HG03159 (cell line): Measurements from ENCODE around the gene TNFSF11.

Experiments used
- ATAC-seq: cut with Tn5 transposase; IDR thresholded peaks from one replicate; pipeline ENCODE4 v1.9.1; 2021; ENCODE audit warnings: mild to moderate bottlenecking, moderate library complexity; ENCODE audit not compliant: unreplicated experiment

The TNFSF11 gene, protein sequence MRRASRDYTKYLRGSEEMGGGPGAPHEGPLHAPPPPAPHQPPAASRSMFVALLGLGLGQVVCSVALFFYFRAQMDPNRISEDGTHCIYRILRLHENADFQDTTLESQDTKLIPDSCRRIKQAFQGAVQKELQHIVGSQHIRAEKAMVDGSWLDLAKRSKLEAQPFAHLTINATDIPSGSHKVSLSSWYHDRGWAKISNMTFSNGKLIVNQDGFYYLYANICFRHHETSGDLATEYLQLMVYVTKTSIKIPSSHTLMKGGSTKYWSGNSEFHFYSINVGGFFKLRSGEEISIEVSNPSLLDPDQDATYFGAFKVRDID

DNA sequence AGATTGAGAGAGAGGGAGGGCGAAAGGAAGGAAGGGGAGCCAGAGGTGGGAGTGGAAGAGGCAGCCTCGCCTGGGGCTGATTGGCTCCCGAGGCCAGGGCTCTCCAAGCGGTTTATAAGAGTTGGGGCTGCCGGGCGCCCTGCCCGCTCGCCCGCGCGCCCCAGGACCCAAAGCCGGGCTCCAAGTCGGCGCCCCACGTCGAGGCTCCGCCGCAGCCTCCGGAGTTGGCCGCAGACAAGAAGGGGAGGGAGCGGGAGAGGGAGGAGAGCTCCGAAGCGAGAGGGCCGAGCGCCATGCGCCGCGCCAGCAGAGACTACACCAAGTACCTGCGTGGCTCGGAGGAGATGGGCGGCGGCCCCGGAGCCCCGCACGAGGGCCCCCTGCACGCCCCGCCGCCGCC lies at the start of gene TNFSF11:
Gene TNFSF11 (plus strand): TSS at position 142 of the 400 bp plus-strand sequence. CDS start 152 bp downstream, at position 294.
- ATAC-seq = peak; percentile 35

DNA sequence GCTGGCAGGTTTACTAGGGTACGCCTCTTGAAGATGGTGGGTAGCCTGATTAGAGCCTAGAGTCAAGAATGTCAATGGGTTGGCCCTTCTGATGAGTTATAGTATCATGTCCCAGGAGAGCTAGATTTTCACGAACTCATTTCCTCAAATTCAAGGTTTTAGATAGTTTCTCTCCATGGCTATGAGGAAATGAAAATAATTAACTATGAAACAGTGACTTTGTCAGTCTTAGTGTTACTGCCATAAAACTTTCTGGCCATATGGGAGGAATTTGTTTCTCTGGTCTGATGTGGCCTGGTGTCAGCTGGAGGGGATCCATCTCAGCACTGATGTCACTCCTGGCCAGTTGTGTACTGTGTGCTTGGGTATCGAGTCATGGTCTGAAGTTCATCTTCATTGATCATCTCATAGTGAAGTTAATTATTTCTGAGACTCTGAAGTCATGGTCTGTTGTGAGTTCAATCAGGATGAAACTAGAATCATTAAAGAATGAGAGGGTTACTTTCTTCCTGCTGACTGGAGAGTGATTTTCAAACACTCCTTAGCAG lies 49.4 kb upstream of the TNFSF11 start:
- peak; percentile 82 for ATAC-seq

DNA sequence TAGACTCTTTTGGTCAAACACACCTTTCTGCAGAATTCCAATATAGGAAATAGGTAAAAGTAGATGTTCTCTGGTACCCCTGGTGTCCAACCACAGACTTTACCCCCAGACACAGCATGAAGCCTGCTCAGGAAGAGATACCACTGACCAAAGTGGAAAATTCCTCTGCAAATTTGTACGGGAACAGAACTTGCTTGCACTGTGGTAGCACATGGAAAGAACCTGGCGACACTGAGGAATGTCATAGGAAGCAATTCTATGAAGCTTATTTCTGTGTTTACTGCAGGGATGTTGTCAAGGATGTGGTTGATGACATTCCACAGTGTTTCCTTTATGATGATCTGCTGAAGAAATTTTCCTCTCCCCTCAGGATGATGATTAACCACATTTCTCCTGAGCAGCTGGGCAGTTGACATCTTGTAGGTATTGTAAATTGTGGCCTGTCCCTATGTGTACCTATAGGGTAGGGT lies 48.9 kb upstream of the TNFSF11 start:
- peak; percentile 21 for ATAC-seq

DNA sequence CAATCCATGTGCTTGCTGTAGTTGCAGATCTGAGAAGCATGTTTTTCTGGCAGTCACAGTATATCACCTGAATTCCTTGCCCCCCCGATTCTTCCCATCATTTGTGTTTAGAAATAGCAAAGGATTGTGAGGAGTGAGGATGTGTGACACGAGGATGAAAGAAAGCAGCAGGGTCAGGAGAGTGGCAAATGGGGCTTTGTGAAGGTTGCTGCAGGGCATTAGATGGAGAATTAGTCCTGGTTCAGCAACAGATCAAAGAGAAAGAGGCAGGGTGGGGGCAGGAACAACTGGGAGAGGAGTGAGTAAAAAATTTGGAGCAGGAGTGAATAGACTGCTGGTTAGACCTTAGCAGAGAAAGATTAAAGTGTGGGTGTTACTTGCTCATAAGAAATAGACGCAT lies 47.7 kb upstream of the TNFSF11 start:
- ATAC-seq = no peak

DNA sequence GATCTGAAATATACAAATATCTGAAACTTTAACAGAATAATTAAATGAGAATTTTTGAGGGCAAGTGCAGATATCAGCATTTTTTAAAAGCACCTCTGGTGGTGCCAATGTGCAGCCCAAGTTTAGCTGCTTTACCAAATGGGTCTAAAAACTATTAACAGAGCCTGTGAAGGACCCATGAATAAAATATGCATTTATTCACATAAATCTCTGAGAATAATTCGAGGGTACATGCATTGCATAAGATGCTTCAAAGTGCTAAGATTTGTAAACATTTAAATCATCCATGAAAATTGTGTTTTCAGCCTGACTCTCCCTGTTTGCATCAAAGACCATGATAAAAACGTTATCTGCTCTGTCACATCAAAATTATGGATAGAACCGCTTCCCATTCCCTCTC lies 47.1 kb upstream of the TNFSF11 start:
- no peak for ATAC-seq

DNA sequence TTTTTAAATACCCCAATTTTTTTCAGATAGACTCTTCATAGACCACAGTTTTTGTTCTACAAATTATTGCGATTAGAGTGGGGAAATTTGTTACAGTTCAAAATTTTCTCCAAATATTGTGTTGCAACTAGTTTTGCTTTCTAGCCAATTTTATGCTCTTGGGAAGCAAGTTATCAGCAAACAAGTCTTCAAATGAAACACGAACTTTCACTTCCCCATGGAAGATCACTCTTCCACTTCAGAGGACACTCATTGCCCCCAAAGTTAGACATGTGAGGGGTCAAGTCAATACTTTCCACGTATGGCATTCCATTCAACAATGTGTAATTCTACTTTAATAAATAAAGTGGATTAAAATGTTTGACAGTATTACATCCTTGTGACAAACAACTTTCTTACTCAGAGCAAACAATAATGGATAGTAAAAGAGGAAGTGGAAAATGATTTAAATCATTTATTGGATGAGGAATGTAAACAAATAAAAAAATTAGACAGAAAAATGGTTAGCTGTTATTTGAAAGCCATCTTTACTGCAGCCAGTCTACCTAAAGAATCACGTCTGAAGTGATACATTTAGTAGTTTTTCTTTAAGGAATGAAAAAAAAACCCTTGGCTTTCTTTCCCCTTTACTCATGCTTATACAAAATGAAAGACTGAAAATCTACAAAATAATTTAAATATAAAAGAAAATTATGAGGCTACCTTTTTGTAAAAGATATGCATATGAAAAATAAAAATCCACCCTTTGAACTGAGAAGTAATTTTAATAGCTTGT lies 41.2 kb upstream of the TNFSF11 start:
- peak; percentile 56 for ATAC-seq

DNA sequence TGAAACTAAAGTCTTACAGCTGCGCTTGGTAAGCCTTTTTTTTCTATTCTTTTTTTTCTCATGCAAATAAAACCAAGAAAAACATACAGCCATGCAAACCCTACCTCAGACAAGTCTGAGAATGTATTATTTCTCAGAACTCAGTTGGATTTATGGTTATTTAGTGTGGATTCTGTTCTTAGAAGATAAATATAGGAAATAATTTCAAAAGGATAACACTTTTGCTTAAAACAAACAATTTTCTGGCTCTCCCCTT lies 40.7 kb upstream of the TNFSF11 start:
- ATAC-seq = no peak

DNA sequence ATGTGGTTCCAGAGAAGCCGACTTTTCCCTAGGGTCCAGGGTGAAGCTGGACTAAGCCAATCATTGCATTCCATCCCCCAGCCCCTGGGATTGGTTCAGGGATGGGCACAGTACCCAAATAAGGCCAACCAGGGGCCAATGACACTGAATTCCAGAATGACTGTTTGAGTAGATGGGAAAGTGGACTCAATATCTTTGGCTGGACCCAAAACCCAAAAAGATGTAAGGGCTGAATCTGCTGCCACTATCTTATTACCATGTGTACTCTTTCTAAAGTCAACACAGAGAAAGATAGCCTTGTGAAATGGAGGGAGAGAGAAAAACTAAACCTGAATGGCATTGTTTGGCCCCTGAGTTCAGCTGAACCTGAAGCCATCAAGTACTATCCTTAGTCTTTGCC lies 39.2 kb upstream of the TNFSF11 start:
- ATAC-seq = no peak

DNA sequence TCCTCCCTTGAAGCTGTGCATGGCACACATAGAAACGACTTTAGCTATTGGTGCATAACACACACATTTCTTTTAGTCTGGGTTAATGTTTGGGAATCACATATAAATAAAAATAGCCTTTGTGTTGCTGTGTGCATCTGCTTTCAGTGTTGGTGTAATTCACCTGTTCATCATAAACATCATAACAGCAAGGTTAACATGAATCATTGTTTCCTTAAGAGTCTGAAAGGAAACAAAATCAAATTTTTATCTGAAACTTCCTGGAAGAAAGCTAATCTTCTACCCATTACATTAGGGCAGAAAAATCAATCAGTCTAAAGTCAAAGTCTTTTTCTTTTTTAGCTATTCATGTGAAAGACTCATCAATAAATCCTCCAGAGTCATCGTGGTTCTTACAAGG lies 35.0 kb upstream of the TNFSF11 start:
- no peak for ATAC-seq

DNA sequence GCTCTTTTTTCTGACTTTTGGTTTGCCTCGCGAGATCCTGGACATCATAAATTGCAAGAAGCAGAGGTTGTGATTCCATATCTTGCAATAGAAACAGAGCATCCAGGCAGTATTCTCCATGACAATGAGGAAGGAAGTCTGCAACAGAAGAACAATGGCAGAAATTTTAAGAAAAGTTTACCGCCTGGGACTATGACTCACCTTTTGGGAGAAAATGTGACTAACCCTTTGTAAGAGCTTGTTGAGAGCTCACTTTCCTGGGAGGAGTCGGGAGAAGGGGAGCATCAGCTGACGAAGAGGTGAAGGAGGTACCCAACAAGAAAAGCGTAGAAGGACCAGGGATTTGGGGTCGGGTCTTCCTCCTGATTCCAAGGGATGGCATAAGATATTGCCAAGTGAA lies 34.3 kb upstream of the TNFSF11 start:
- no peak for ATAC-seq

DNA sequence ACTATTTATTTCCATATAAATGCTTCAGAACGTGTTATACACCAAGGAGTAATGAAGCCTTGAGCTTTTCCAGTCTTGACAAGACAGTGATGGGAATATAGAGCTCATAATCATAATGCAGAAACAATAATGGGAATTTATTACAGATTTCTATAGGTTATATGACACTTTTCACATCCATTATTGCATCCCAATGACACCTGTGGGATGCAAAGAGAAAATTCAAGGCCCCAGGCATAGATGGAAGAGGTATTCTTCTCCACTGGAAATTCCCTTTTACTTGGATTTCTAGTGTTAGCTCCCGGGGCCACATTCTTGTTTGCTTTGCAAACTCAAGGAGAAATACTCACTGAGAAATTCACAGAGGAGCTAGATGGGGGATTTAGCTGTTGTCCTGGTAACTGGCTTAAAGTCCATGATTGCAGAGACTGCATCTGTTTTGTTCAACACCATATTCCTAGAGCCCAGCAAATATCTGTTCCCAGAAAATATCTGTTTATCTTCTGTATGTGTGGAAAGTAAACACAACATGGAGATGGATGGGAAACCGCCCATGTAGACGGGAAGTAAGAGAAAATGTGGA lies 30.6 kb upstream of the TNFSF11 start:
- ATAC-seq = no peak

DNA sequence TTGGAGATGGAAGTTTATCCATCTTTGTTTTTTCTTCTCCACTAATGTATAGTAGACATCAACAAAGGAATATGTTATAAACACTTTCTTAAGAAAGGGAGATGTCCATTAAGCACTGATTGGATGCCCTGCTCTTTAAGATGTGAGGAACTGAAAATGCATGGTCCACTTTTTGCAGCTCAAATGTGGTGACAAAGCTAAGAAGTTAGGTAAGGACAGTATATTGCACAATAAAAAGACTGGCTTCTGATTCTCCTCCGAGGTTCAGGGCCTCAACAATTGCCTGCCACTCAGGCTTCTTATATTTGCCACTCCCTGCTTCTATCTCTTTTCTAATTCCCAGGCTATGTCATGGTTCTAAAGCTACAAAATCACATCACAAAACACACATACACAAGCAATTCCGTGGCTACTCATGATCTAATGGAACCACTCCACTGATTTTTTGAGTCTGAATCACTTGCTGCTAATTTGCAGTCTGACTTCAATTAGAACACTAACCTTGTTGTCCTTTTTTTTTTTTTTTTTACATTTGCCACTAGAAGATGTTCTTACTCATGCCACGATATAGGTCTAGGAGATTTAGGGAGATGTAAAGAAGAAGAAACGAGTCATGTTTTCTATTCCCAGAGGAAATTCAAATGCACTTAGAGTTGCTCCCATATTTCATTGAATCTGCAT lies 29.6 kb upstream of the TNFSF11 start:
- no peak for ATAC-seq

DNA sequence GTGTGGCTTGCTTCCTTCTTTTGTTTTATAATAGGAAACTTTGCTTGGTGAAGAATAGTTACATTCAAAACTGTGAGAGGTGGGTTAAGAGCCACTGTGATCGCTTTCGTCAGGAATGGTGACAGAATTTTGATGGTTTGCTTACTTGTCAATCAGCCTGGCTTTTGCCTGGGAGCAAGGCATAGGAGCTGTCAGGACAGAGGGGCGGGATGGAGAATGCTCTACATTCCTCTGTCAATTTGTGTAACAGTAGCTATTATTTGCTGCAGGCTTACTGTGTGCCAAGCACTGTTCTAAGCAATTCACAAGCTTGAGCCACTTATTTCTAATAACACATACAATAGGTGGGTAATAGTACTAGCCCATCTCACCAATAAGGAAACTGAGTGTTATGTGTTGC lies 28.1 kb upstream of the TNFSF11 start:
- no peak for ATAC-seq

DNA sequence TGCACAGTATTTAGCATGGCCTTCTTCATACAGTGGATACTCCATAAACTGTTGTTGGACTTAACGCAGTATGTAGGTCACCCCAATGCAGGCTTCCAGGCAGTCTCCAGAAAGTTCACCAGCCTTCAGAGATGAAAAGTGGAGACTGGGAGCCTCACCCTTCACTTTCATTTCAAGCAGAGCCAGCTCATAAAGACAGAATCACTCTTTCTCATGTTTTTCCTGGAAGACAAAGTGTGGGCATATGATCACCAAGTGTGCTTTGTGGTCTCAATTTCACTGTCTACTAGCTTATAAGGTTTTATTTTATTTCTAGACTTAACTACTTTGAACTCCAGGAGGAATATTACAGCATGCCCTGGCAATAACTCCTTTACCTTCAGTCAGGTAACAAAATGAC lies 26.3 kb upstream of the TNFSF11 start:
- ATAC-seq = no peak

DNA sequence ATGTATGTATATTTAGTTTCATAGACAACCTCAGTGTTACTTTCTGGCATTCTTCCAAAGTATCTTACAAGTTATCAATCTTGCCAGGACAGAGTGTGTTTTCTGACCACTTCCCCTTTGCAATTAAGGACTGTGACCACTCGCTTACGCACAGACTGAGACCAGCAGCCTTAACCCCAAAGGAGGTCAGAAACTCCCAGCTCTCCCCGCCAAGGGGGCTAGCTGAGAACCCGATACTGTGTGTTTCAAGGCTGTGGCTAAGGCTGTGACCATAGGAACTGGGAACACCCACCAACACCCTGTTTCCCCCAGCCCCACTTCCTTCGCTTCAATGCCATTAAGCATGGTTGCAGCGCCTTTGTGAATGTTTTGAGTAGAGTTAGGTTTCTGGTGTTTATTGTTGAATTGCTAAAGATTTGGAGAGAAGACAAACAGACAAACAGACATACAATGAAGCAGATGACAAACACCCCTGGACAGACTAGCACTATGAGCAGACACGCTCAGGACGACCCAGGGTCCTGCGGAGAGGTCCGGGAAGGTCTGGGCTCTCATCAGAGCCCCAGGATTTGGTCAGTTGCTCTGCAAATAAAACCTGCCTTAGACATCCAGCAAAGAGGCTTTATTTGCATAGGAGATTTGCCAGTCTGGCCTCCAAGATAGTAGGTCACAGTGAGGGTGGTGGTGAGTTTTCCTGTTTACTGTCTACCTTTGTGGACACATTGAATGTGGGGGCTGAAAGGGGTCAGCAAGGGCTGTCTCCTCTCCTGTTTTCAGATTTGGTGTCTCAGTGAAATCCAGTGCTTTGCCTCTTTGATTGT lies 25.0 kb upstream of the TNFSF11 start:
- peak; percentile 93 for ATAC-seq

DNA sequence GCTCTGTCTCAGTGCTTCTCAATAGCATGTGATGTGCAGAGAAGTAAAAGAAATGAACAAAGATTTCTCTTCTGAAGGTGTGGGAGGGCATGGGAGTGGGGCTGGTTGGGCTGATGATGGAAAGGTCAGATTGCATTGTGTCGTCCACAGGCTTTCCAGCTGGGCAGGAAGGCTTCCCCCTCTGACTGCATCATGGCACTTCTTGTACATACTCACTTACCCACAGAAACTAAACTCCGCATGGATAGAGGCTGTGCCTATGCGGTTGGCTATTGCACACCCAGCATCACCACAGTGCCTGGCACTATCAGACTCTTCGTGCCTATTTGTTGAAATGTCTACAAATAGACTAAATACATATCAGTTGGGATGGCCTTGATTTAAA lies 24.4 kb upstream of the TNFSF11 start:
- ATAC-seq = no peak

DNA sequence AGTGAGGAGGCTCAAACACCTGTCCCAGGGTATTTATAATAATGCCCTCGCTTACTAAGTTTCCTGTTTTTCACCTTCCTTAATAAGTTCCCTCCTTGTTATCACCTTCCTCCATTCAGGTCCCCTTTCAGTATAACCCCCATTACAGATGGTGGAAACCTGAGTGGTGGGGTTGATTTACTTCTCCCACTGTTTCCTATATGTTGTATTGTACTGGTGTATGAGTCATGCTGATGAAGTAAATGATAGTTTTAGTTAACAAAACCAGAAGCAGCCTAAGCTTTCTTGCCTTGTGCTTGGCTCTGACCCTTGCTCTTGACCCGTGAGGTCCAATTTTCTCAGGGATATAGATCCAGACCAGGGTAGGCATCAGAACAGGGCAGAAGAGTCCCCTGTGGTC lies 22.3 kb upstream of the TNFSF11 start:
- ATAC-seq = no peak

DNA sequence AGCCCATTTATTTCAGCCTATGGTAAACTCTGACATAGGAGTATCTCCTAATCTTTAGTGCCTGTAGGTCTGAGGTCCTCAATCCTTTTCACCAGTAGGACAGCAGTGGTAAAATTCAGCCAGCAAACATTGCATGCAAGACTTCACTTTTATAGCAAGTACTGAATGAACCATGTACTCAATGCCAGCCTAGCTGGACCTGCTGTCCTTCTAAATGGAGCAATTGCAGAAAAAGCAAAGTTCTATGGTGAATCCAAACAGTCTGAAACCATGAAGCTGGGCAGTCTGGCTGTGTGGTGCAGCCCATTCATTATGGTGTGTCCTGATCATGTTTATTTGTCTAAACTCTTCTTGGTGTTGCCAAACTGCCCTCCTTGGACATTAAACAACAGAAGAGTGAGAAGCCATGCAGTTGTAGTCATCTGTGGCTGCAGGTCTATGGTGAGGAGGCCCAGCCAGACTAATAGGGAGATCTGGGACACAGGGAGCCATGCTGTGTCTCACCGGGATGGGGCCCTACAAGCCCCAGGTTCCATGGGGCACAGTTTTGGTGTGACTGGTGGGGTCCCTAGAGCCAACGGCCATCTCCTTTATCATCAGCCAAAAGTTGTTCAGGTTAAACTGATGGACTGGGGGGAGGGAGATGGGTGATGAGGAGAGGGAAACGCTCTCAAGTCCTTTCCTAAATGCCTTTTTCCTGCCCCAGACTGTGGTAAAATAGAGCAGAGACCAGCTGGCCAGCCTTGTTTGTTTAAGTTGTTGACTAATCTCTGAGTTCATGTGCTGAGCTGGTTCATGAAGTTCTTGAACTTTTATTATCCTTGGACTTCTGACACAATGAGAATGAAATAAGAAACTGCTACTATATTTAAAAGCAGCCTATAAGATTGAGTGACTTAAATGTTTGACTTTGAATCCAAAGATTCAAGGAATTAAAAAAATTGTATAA lies 20.6 kb upstream of the TNFSF11 start:
- ATAC-seq = no peak

DNA sequence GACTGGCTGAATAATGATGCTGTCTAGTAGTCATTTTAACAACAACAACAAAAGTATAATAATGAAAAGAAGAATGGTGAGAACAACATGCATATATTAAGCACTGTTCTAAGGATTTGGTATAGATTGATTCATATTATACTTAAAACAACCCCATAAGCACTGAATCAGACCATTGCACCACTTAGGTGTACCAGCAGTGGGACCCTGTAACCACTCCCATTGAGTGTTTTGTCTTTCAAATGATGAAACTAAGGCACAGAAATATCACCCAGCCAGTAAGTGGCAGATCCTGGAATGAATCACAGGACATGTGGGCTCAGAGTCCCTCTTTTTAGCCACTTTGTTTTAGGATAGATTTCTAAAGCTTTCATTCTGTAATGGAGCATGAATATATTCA lies 14.9 kb upstream of the TNFSF11 start:
- no peak for ATAC-seq
